ENCODE data around the gene RPS24. TPM values are rescaled to one million over a fixed set of nuclear protein-coding genes. Genes with fewer than 3 reads are reported as not detected.
A peak's percentile ranks its signal among the peaks of the same experiment; 100 is the strongest.

The RPS24 gene
- total and polyA plus RNA-seq, 2 of the 8 experiments (the other 6 are each of a cell fraction or from before 2014, with no cell fraction given), result 2,128 to 3,943 TPM

DNA sequence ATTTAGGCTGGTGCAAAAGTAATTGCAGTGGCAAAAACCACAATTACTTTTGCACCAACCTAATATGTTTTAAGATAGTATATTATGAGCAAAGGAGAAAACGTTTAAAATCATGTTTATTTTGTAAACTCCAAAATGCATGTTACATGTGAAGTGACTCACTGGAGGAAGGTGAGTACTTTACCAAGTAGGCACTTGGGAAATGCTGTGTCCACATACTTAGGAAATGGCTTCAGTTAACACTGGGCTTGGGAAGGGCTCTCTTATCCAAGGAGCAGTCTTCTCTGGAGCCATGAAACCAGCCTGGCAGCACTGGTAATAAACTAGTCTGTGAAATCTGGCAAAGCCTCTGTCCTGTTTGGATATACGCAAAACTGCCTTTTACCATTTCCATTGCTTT, 4.4 kb downstream of the RPS24 start:
- H3K23me2 ChIP-seq (ENCODE audit: low read depth, low read length), result peaks cover 10% of the 10 kb centered on the region
- no peaks in the 10 kb centered on the region for H3K9me3 ChIP-seq (ENCODE audit: insufficient read depth in 2 of 2, low read depth in 1 of 2, low read length in 1 of 2)
- H2BK20ac ChIP-seq (ENCODE audit: low read length), result no peak overlapping the region
- no peak overlapping the region for H2AFZ ChIP-seq (ENCODE audit: low read length)
- H3K9ac ChIP-seq (replicated peaks in 1 of 4; ENCODE audit: extremely low read depth in 1 of 4, low read depth in 3 of 4, low read length in 3 of 4), result no peak overlapping the region
- peaks cover 13 to 44% (median 31%) of the 10 kb centered on the region in 4 experiments for H3K4me1 ChIP-seq (replicated peaks in 1 of 4; ENCODE audit: control insufficient read depth in 3 of 4, insufficient read depth in 4 of 4, low read length in 3 of 4)
- POLR2A ChIA-PET (ENCODE audit: partially characterized antibody), result interaction anchor here (1.1 to 3.0 kb wide), 4 partner anchors 8 to 253 kb away, joined by 4 to 38 read pairs (median 4); no protein-coding TSS in a partner anchor
- WGBS, 2 experiments (ENCODE audit: extremely low coverage in 1 of 2, insufficient coverage in 1 of 2, insufficient read length in 1 of 2, insufficient replicate concordance in 2 of 2, low coverage in 1 of 2, low lambda C conversion rate in 2 of 2, missing lambda C conversion rate in 1 of 2), result 66% methylated on average over 2 of the region's 2 CpGs; no CpG with 5 or more reads in 1 of the 2 experiments
- H2BK5ac ChIP-seq (ENCODE audit: low read depth, low read length), result no peak overlapping the region
- no peak overlapping the region for H2BK120ac ChIP-seq (replicated peaks; ENCODE audit: low read depth, low read length)
- H3K56ac ChIP-seq (replicated peaks; ENCODE audit: insufficient read length, low read depth, low read length), result no peak overlapping the region
- no peak overlapping the region for H3K23ac ChIP-seq (ENCODE audit: insufficient read length)
- no peaks in the 10 kb centered on the region; a peak in 3 of 7 replicates for H3K27me3 ChIP-seq (replicated peaks in 1 of 4; ENCODE audit: control insufficient read depth in 3 of 4, extremely low read depth in 1 of 4, insufficient read depth in 3 of 4, low read length in 3 of 4)
- no peak overlapping the region for H4K8ac ChIP-seq (ENCODE audit: extremely low read depth, insufficient read depth, low read length)
- no peak overlapping the region for H3K4ac ChIP-seq (replicated peaks; ENCODE audit: insufficient read length, low read depth, low read length)
- no peak overlapping the region for H2BK12ac ChIP-seq (ENCODE audit: low read depth, low read length)
- CTCF ChIA-PET (ENCODE audit: partially characterized antibody), result interaction anchor here (0.6 kb wide), 1 partner anchor 1168 kb away, joined by 3 read pairs; no protein-coding TSS in a partner anchor
- no peak overlapping the region for H2AK5ac ChIP-seq (ENCODE audit: low read depth, low read length)
- FAIRE-seq, result no peak
- peaks cover 12% of the 10 kb centered on the region; the same call in 1 of the 2 replicates for H3K79me1 ChIP-seq (ENCODE audit: low read depth, low read length)
- DNase-seq (ENCODE audit: low read depth in 1 of 2, low spot score in 2 of 2), result no peak
- H4K91ac ChIP-seq (replicated peaks; ENCODE audit: insufficient read length, low read length), result no peak overlapping the region
- H3K4me3 ChIP-seq (ENCODE audit: extremely low read depth in 1 of 4, insufficient read depth in 2 of 4, low read depth in 3 of 4, low read length in 4 of 4), result peak overlapping the region in 1 of 4 experiments; percentile 42; a peak in 2 of 8 replicates
- H4K5ac ChIP-seq (ENCODE audit: insufficient read length, low read depth, low read length), result no peak overlapping the region
- H4K20me1 ChIP-seq (replicated peaks in 1 of 2; ENCODE audit: control insufficient read depth in 1 of 2, insufficient read depth in 2 of 2, low read length in 2 of 2), result peaks cover 30 to 50% of the 10 kb centered on the region in 2 experiments
- H3K79me2 ChIP-seq (ENCODE audit: control insufficient read depth in 1 of 2, insufficient read depth in 2 of 2, low read length in 2 of 2), result peaks cover 20 to 79% of the 10 kb centered on the region in 2 experiments
- H3K14ac ChIP-seq (ENCODE audit: insufficient read length), result no peak overlapping the region
- H2BK15ac ChIP-seq (ENCODE audit: low read length), result no peak overlapping the region
- H3K27ac ChIP-seq (ENCODE audit: low read depth, low read length), result no peak overlapping the region
- H3K4me2 ChIP-seq (ENCODE audit: insufficient read depth in 1 of 2, low read depth in 2 of 2, low read length in 2 of 2), result peak overlapping the region; percentile 57 to 75; a peak in 3 of 4 replicates
- no peak overlapping the region for H3K18ac ChIP-seq (ENCODE audit: extremely low read depth, low read length)
- peaks cover 41 to 86% (median 74%) of the 10 kb centered on the region in 4 experiments for H3K36me3 ChIP-seq (ENCODE audit: control insufficient read depth in 2 of 4, insufficient read depth in 4 of 4, low read length in 3 of 4)
- TF ChIP-seq TEAD4 (IDR thresholded peaks at IDR 0.05; ENCODE audit: low read depth, low read length), result no peak
- TF ChIP-seq, protein P1, sequence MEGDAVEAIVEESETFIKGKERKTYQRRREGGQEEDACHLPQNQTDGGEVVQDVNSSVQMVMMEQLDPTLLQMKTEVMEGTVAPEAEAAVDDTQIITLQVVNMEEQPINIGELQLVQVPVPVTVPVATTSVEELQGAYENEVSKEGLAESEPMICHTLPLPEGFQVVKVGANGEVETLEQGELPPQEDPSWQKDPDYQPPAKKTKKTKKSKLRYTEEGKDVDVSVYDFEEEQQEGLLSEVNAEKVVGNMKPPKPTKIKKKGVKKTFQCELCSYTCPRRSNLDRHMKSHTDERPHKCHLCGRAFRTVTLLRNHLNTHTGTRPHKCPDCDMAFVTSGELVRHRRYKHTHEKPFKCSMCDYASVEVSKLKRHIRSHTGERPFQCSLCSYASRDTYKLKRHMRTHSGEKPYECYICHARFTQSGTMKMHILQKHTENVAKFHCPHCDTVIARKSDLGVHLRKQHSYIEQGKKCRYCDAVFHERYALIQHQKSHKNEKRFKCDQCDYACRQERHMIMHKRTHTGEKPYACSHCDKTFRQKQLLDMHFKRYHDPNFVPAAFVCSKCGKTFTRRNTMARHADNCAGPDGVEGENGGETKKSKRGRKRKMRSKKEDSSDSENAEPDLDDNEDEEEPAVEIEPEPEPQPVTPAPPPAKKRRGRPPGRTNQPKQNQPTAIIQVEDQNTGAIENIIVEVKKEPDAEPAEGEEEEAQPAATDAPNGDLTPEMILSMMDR (IDR thresholded peaks at IDR 0.05; ENCODE audit: control extremely low read depth in 1 of 3, insufficient read depth in 1 of 3, low read depth in 1 of 3, low read length in 3 of 3), result no peak
- no peak for TF ChIP-seq JUND (IDR thresholded peaks at IDR 0.05; ENCODE audit: low read length)
- TF ChIP-seq RAD21 (IDR thresholded peaks at IDR 0.05 in 1 of 2, conservative IDR thresholded peaks at IDR 0.05 in 1 of 2; ENCODE audit: low read depth in 2 of 2, low read length in 2 of 2), result no peak
- TF ChIP-seq, protein P2, sequence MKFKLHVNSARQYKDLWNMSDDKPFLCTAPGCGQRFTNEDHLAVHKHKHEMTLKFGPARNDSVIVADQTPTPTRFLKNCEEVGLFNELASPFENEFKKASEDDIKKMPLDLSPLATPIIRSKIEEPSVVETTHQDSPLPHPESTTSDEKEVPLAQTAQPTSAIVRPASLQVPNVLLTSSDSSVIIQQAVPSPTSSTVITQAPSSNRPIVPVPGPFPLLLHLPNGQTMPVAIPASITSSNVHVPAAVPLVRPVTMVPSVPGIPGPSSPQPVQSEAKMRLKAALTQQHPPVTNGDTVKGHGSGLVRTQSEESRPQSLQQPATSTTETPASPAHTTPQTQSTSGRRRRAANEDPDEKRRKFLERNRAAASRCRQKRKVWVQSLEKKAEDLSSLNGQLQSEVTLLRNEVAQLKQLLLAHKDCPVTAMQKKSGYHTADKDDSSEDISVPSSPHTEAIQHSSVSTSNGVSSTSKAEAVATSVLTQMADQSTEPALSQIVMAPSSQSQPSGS (IDR thresholded peaks at IDR 0.05; ENCODE audit: low read length), result no peak
- no peak for TF ChIP-seq CEBPB (IDR thresholded peaks at IDR 0.05; ENCODE audit: low read depth, low read length)
- no peak for TF ChIP-seq EGR1 (IDR thresholded peaks at IDR 0.05; ENCODE audit: borderline replicate concordance, low read depth, low read length)
- no peak for TF ChIP-seq CTBP2 (IDR thresholded peaks at IDR 0.05; ENCODE audit: borderline replicate concordance, insufficient read depth, insufficient read length, low read length)
- TF ChIP-seq KDM5A (IDR thresholded peaks at IDR 0.05; ENCODE audit: low read length), result no peak
